GM18502 (cell line): ENCODE results near the gene RHPN2.
"Not testable (repeated sequence)": the region's sequence is repeated elsewhere in the genome, so short reads cannot be mapped to it uniquely, and the experiment has no call there.

Source experiments
- ATAC-seq: cut with Tn5 transposase; IDR thresholded peaks from one replicate; pipeline ENCODE4 v1.9.1; 2021; ENCODE audit warnings: mild to moderate bottlenecking; ENCODE audit not compliant: unreplicated experiment, poor library complexity

Gene RHPN2

DNA sequence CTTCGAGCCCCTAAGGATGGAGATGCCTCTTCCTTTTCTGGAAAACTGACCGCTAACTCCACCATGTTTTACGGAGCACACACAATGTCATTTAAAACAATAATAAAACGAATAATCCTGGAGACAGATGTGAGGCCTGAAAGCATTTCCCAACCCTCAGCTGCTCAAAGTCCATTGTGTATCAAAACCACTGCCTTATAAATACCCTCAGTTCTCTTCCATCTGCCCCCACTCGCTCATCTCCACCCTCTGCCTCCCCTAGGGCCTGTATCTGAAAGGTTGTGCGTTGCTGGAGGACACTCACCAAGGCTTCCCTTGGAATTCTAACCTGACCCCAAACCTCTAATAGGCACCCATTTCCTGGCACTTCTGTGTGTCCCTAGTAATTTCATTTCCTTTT is 82.2 kb downstream of the RHPN2 start:
- not testable (repeated sequence) for ATAC-seq

GRCh38 chr19:32979807-32980206 is 84.9 kb downstream of the RHPN2 start:
- ATAC-seq: not testable (repeated sequence)

GRCh38 chr19:32977813-32978212 is 86.9 kb downstream of the RHPN2 start:
- ATAC-seq: not testable (repeated sequence)

DNA sequence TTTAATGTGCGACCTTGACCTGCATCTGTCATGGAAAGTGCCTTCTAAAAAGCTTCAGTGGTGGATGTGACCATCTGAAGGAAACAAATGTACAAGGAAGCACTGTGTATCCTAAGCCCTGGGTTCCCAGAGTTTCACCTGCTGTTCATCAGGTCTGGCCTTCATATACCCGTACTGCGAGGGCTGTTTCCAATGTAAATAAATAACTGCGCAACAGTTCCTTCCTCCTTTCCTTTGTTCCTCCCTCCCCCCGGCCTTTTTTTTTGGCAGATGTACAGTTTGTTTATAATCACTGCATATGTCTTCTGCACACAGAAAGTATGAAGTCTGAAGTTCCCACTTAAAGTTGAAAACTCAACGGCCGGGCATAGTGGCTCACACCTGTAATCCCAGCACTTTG is 87.4 kb downstream of the RHPN2 start:
- ATAC-seq: no peak

- ATAC-seq: no peak
Measured at GRCh38 chr19:32976223-32976805, 88.4 kb downstream of the RHPN2 start.

DNA sequence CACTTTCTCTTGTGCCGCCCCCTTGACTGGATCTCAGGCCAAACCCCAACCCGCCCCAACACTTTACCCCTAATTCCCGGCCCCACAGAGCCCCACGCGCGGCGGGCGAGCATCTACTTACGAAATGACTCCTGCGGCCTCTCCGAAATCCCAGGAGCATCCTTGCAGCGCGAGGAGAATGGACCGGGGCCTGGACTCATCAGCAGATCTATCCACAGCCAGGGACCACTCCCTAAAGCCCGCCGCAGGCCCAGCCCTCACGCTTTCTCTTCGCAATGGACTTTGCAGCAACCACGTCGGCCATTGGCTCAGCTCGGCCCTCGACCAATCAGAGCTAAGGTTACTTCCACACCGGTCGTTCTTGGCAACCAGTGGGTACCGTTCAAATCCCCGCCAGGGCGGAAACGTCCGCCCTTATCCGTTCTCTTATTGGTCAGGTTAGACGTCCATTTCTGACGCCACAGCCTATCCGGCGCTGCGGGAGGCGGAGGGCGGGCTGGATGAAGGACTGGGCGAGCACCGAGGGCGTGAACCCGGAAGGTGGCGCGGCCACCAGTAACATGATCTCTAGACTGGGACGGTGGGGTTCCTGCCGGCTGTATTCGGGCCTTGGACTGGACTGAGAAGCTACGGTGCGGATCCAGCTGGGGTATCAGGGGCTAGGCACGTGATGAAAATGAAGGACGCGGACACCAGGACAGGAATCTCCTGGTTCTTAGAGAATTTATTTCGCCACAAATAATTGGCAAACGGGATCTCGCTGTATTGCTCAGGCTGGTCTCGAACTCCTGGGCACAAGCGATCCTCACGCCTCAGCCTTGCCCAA is 92.8 kb downstream of the RHPN2 start, which contains the start of the genes CEP89 and FAAP24:
CEP89 (minus strand) TSS at position 244 of the 826 bp plus-strand sequence; CDS start at position 160, 84 bp downstream.
FAAP24 (plus strand) TSS at position 528 of the 826 bp plus-strand sequence. CDS start 955 bp downstream, outside the sequence.
- ATAC-seq: peak; percentile 99

DNA sequence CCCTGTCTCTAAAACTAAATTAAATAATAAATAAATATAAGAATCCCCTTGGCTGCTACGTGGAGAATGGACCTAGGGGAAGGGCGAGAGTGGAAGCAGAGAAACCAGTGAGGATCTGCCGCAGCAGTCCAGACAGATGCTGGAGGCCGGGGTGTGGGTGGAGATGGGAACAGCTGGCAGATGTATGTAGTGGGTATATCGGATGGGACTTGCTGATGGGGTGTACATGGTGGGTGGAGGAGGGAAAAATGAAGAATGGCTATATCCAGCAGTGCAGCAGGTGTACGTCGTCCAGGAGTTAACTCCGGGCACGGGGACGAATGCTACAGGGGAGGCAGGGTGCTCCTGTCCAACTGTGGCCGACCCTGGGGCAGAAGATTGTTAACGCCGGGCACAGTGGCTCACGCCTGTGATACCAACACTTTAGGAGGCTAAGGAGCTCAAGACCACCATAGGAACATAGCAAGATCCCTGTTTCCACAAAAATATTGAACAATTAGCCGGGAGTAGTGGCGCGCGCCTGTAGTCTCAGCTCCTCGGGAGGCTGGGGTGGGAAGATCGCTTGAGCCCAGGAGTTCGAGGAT is 93.6 kb downstream of the RHPN2 start:
- no peak for ATAC-seq

DNA sequence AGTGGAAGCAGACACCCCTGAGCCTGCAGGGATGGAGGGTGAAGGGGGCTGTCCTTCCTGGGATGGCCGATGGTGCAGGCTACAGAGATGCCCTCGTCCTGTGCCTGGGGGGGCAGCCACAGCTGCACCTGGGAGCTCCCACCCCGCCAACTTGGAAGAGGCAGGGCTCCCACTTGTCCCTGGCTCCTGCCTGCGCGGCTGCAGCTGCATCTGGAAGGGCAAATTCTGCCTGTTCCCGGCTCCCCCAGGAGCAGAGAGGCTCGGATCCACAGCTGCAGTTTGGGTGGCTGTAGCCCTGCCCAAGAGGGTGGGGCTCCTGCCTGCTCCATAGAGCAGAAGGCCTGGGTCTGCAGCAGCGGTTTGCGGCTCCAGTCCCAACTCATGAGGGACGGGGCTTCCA is 95.1 kb downstream of the RHPN2 start:
- ATAC-seq: no peak

- no peak for ATAC-seq
Measured at GRCh38 chr19:32966750-32967149, 97.9 kb downstream of the RHPN2 start.

DNA sequence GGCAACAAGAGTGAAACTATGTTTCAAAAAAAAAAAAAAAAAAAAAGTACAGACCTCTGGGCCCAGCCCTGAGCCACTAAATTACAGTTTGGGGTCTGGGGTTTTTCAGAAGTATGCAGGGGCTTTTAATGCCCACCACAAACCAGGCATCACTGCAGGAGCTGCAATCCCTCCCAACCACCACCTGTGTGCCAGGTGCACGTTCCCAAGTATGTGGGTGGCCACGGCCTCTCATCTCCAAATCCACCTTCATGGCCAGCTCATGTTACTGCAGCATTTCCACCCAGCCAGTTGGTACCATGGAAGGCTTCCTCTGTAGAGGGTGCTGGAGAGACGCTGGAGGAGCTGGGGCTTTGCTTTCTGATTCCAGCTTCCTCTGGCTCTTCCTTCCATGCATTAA is 119.4 kb downstream of the RHPN2 start:
- no peak for ATAC-seq

- not testable (repeated sequence) for ATAC-seq
Measured at GRCh38 chr19:32941273-32941672, 123.4 kb downstream of the RHPN2 start.

- ATAC-seq: no peak
Measured at GRCh38 chr19:32936065-32936464, 128.6 kb downstream of the RHPN2 start.

GRCh38 chr19:32935629-32936028 is 129.1 kb downstream of the RHPN2 start:
- no peak for ATAC-seq

DNA sequence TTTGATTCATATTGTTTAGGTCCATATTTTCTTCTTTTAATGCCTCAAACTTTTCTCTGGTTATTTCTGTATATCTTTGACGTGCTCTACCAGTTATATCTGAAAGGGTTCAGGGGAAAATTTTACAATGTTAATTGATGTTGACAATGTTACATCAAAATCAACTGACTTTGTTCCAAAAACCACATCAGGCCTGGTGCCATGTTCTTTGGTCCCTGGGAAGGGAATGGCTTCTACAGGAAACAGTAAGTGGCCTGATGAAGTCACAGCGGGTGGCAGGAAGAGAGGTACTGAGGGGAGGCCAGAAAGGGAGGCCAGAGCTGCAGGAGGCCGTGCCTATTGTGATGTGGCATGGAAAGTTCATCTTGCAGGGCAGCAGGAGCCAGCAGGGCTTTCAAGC is 131.1 kb downstream of the RHPN2 start:
- ATAC-seq: no peak

DNA sequence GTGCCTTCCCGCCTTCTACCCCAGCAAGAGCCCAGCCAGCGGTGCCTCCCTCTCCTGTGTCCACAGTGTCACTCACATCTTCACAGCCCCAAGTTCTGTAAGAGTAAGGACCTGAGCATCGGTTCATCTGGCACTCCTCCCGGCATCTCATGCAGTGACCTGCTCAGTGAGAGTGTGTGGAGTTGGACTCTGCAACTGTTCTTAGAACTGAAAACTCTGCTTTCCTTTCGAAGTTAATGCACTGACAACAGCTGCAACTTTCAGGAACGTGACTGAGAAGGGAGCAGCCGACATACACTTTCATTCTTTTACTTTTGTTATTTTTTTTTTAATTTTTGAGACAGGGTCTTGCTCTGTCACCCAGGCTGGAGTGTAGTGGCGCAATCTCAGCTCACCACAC is 134.1 kb downstream of the RHPN2 start:
- ATAC-seq: no peak

DNA sequence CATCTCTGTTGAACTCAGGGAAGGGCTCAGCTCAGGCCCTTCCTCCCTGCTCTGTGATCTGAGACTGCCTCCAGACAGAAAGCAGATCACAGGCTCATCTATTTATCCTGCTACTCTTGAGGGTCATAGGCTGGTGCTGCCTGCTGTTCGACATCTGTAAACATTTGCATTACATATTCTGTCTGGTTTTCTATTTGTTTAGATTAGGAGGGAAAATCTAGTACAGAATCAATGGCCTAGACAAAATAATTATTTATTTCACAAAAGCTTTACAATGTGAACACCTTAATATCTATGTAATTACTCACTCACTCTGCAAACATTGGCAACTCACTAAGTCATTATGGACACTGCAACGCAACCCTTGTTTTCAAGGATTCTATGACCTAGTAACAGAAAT is 135.9 kb downstream of the RHPN2 start:
- ATAC-seq: no peak
